Caki2 (cell line): ENCODE results near the gene TRPC6. TPM values are rescaled to one million over a fixed set of nuclear protein-coding genes. Genes with fewer than 3 reads are reported as not detected.

Experiments
- DNase-seq: peaks from one replicate; pipeline ENCODE4 v3.0.0-alpha.2; 2015; ENCODE audit warnings: low read depth
- in situ Hi-C: cut with HindIII; loops from 2 replicates; pipeline ENCODE4 v1.10.0; 2016; ENCODE audit warnings: low sequenced_read_pairs, low pct_unique_long_range_greater_than_20kb, mixed read lengths
- total RNA-seq: library from RNA; depleted of rRNA; stranded (reverse); fragments of >200 nt; shearing (Covaris generic); gene quantifications from 2 replicates; pipeline ENCODE4 v1.2.3, GENCODE V29; 2014; ENCODE audit warnings: low replicate concordance; rRNA removed

The TRPC6 gene
- not detected in 2 replicates for total RNA-seq

DNA sequence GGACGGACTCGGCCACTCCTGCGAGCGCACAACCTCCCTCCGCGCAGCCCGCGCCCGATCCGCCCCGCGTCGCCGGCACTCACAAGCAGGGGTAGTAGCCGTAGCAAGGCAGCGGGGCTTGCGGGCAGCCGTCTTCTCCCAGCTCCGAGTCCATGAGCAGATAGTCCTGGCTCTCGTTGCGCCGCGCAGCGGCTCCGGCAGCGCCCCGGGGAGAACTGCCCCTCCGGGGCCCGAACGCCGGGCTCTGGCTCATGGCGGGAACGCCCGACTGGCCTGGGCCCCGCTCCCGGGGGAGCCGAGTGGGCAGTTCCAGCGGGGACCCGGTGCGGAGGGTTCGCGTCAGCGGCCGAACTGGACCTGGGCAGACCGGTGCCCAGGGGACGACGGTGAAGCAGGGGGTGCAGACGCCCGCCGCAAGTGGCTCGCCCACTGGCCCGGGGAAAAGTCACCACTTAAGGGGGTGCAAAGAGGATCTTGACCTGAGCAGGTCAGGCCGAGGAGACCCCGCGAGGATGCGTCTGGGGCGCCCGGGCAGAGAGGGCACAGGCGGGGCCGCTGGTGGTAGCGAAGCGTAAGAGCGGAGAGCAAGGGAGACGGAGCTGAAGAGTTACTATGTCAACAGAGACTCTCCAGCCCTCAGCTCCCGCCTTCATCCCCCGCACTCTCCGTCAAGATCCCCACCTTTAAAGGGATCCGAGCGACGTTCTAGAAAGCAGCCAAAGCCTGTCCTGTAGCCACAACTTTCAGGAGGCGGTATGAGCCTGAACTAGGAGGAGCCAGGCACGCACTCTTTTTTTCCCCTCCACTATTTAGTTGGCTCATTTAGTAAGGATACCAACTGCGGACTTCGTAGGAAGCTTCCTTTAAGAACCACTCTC lies at the start of gene TRPC6:
TSS of gene TRPC6 (minus strand) at position 757 of the 878 bp plus-strand sequence. CDS start at position 253, 504 bp downstream.
- in situ Hi-C loops = no loop called here
- DNase-seq = no peak

DNA sequence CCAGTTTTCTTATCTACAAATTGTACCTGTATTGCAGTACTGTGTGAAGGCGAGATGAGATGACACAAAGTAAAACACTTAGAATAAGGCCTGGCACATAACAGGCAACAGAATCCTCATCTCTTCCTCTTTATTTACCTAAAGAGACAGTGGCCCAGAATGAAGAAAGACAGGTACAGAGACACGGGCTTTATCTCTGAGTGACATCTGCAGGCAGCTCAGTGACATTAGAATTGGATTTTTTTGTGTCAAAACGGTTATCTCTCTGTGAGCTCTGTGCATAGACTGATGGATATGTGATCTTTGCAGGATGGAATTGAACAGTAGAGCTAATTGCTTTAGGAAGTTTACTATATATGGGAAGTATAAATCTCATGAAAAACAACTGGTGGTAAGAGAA lies 36.2 kb upstream of the TRPC6 start:
- in situ Hi-C loops = no loop called here

DNA sequence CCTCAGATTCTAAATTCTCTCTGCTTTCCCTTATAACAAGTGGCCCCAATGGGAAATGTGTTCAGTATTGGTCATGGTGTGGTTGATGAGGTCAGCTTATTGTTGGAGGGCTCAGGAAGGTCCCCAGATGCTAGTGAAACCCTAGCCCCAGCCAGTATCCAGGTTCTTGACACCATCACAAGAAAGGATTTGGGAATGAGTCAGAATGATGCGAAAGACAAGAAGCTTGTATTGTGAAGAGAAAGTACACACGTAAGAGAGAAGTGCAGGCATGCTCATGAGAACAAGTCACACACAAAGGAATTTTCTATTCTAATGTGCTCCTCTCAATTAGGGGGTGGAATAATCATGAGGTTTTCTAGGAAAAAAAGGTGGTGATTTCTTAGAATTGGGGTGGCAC lies 34.9 kb upstream of the TRPC6 start:
- in situ Hi-C loops = no loop called here
- no peak for DNase-seq

More for the DNA sequence above, 36.2 kb upstream of the TRPC6 start:
- DNase-seq = no peak

DNA sequence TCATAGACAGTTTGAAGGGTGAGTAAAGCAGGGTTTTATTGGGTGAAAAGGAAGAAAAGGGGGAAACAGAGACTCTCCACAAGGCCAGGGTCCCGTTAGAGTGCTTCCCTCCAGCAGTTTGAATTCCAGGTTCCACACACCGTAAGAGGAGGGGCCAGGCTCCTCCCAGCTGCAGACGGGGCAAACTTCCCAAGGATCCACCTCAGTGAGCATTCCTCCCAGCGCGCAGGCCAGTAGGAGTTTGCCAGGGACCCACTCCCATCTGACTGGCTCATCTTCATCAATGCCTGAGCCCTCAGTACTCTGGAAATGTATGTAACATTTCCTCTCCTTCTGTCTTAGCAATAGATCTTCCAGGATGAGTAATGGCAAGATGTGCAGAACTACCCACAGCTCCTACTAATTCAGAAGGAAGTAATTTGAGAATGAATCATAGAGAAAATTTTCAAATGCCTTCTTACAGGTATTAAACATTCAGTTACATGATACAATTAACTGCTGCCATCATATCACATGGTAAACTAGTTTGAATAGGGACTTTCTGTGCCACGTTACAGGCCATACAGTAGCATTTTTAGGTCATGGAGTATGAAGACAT lies 34.0 kb upstream of the TRPC6 start:
- in situ Hi-C loops = no loop called here

DNA sequence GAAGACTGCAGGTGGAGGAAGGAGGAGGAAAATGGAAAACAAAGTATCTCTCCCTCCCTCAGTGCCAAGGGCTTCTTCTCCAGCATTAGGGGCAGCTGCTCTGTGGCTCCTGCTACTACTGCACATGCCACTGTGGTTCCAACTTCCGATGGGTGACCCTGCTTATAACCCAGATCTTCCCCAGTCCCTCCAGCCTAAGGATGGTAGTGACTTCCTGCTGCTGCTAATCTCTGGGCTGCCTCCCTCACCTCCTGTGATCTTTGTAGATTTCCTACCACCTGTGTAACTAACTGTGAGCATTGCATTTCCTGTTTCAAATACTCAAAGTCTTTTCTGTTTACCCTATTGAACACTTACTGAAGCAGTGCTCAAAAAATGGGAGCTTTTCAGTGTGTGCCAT lies 28.7 kb upstream of the TRPC6 start:
- in situ Hi-C loops = no loop called here
- no peak for DNase-seq

More for the DNA sequence above, 34.0 kb upstream of the TRPC6 start:
- no peak for DNase-seq

DNA sequence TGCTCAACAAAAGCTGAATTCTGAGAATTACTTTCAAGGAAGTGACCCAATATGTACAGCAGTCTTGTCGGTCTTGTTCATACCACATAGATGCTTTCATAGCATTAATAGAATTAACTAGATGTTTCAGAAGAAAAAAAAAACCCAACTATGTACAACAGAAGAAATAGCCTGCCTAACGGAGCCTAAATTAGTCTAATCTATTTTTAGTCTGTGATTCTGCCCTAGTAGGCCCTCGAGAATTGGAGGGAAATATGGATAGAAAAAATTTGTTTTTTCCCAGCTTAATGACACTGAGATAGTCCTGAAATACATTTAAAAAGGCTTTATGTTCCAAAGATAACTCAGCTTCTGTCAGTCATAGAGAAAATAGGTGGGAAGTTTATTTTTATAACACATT lies 17.1 kb upstream of the TRPC6 start:
- in situ Hi-C loops = no loop called here
- DNase-seq = no peak

- no peak for DNase-seq
- in situ Hi-C loops = no loop called here
Observed at GRCh38 chr11:101586965-101587364, 3.2 kb upstream of the TRPC6 start.

- in situ Hi-C loops = no loop called here
Observed at GRCh38 chr11:101584655-101585054, 848 bp upstream of the TRPC6 start.

DNA sequence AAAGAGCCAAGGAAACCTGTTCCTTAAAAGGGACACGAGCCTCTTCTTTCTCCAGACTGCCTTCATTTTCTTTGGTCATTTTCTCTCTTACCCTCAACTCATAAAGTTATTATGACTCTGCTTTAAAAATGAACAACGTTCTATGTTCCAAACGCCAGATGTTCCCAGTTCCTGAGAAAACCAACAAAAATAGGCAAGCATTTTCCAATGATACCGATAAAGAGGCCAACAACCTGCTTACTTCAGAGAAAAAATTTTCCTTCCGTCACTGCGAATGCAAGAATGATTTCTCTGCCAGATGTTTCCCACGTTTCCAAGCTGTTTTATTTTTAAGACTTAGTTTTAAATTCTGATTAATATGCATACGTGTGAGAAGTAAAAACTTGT lies 315 bp upstream of the TRPC6 start:
- in situ Hi-C loops = no loop called here
- no peak for DNase-seq

More at GRCh38 chr11:101584655-101585054, 848 bp upstream of the TRPC6 start:
- DNase-seq = no peak

- DNase-seq = no peak
- in situ Hi-C loops = no loop called here
Observed at GRCh38 chr11:101582989-101583250, 887 bp downstream of the TRPC6 start.

DNA sequence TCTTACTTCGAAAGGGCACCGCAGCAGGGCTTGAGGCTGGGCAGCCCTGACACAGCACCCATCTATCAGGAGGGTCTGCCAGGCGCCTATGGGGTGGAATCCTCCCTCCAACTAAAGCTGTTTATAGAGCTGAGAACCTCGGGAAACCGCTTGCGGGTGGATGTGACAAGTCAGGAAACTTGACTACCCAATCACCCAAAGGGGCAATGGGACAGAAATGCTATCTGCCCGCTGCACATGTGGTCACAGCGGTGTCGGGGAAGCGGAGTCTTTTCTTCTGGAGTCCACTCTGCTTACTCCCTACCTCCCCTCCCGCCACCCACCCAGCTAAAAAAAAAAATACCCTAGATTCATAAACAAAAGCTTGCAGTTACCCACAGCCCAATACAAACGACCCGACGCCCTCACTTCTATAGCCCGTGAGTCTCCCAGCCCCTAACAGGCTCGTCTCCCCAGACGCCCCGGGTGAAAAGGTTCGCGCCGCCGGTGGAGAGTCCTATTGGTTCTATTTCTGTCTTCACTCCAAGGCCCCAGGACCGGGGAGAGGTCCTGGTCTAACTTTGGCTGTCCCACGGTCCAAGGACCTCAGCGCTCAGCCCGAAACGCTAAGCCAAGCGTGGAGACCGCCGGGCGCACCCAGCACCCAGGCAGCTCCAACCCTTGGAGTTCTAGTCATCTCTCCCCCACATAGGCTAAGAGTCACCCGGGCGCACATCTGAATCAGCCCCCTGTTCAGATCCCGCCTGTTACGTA lies 1.4 kb downstream of the TRPC6 start:
- in situ Hi-C loops = no loop called here

DNA sequence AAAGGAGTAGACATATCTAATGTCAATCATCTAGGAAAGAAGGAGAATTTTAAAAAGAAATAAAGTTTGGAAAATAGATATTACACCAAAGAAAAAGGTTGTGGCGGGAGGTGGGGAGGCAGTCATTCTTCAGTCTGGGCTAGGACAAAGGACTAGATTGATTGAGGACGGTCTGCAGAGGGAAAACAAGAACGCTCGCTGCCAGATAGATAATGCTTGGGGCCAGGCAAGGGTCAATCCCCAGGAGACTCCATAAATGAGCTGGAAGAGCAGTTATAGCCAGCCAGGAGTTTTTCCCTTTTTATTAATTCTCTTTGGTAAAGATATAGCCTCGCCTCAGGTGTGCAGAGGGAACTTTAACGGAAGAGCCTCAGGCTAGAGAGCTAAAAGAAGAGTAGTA lies 6.3 kb downstream of the TRPC6 start:
- DNase-seq = no peak
- in situ Hi-C loops = no loop called here

More for the DNA sequence above, 1.4 kb downstream of the TRPC6 start:
- no peak for DNase-seq

DNA sequence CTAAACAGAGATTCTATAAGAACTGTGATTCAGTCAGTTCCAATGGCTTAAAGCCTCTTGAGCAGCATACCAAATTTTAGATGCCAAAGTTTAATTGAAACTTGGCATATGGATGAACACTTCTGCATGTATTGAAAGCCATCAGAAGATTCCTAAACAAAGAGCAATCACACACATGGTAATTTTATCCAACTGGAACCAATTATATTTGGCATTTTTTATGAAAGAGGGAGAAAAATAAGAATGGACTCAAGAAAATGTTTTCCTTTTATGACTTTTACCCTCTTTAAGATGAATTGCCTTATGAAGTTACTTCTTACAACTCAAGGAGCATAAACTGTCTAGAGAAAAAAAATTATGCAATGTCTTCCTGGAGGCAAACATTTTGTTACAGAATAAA lies 7.4 kb downstream of the TRPC6 start:
- in situ Hi-C loops = no loop called here
- DNase-seq = no peak

DNA sequence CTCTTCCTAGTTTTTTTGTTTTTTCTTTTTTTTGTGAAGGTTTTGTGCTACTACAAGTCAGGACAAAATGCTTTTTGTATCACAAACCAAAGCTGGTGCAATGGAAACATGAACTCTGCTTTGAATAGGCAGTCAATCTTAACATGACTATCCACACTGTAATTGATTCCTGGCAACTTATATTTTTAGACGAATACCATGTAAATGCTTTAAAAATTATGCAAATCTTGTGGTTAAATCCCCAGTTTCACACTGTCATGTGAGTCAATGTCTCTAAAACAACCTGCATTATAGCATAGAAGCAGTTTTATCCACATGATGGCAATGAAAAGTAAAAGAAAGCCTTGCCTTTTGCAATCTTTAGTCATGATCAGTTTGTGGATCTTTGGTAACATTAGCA lies 8.9 kb downstream of the TRPC6 start:
- in situ Hi-C loops = no loop called here
- no peak for DNase-seq

GRCh38 chr11:101567071-101567470 lies 16.7 kb downstream of the TRPC6 start:
- DNase-seq = no peak
- in situ Hi-C loops = no loop called here

- in situ Hi-C loops = no loop called here
- DNase-seq = no peak
Observed at GRCh38 chr11:101566626-101567025, 17.2 kb downstream of the TRPC6 start.

- DNase-seq = no peak
- in situ Hi-C loops = no loop called here
Observed at GRCh38 chr11:101563166-101563565, 20.6 kb downstream of the TRPC6 start.

GRCh38 chr11:101555366-101555765 lies 28.4 kb downstream of the TRPC6 start:
- in situ Hi-C loops = no loop called here
- no peak for DNase-seq

- no peak for DNase-seq
- in situ Hi-C loops = no loop called here
Observed at GRCh38 chr11:101553891-101554292, 29.9 kb downstream of the TRPC6 start.
